NB4 (cell line): ENCODE data around the gene BBS9.

ENCODE experiments used
- DNase-seq: peaks from one replicate; pipeline ENCODE4 v3.0.0; 2010; ENCODE audit warnings: low read depth
- H3K4me3 ChIP-seq: one replicate; pipeline ENCODE4 v1.5.1; 2011; ENCODE audit warnings: mild to moderate bottlenecking, low read depth, low read length, moderate library complexity
- CTCF ChIP-seq: IDR thresholded peaks from one replicate; pipeline ENCODE4 v1.5.1; 2012; ENCODE audit warnings: low read depth, low read length
- MAX ChIP-seq: IDR thresholded peaks from 2 replicates; pipeline ENCODE4 v1.6.1; 2011; ENCODE audit warnings: low read depth, low read length
- MYC ChIP-seq: IDR thresholded peaks from 2 replicates; pipeline ENCODE4 v1.6.1; 2011; ENCODE audit warnings: low read depth, low read length
- POLR2A ChIP-seq: IDR thresholded peaks from 2 replicates; pipeline ENCODE4 v1.6.1; 2011; ENCODE audit warnings: mild to moderate bottlenecking; ENCODE audit not compliant: insufficient read length; ENCODE audit errors: extremely low read depth

BBS9 gene

GRCh38 chr7:33339074-33339790 is 209.9 kb downstream of the BBS9 start:
- DNase-seq = no peak
- H3K4me3 ChIP-seq = no peak overlapping the region
- TF ChIP-seq CTCF (no peak), MAX (no peak), MYC (no peak), POLR2A (no peak)

GRCh38 chr7:33346055-33346454 is 216.7 kb downstream of the BBS9 start:
- DNase-seq = no peak
- TF ChIP-seq POLR2A (no peak), MAX (no peak), CTCF (no peak), MYC (no peak)
- H3K4me3 ChIP-seq = no peak overlapping the region

GRCh38 chr7:33350577-33350976 is 221.2 kb downstream of the BBS9 start:
- TF ChIP-seq MAX (no peak), POLR2A (no peak), MYC (no peak), CTCF (no peak)

GRCh38 chr7:33351709-33352108 is 222.3 kb downstream of the BBS9 start:
- no peak overlapping the region for H3K4me3 ChIP-seq
- TF ChIP-seq POLR2A = no peak
- no peak for TF ChIP-seq MYC
- no peak for TF ChIP-seq MAX
- TF ChIP-seq CTCF = no peak
- DNase-seq = no peak

More at GRCh38 chr7:33350577-33350976, 221.2 kb downstream of the BBS9 start:
- H3K4me3 ChIP-seq = no peak overlapping the region
- DNase-seq = no peak

- no peak overlapping the region for H3K4me3 ChIP-seq
- DNase-seq = no peak
These were observed 224.8 kb downstream of the BBS9 start for GRCh38 chr7:33354201-33354600.

More at GRCh38 chr7:33354201-33354600, 224.8 kb downstream of the BBS9 start:
- TF ChIP-seq CTCF (no peak), POLR2A (no peak), MAX (no peak), MYC (no peak)
